ENCODE measurements around the gene FBXL4.

DNA sequence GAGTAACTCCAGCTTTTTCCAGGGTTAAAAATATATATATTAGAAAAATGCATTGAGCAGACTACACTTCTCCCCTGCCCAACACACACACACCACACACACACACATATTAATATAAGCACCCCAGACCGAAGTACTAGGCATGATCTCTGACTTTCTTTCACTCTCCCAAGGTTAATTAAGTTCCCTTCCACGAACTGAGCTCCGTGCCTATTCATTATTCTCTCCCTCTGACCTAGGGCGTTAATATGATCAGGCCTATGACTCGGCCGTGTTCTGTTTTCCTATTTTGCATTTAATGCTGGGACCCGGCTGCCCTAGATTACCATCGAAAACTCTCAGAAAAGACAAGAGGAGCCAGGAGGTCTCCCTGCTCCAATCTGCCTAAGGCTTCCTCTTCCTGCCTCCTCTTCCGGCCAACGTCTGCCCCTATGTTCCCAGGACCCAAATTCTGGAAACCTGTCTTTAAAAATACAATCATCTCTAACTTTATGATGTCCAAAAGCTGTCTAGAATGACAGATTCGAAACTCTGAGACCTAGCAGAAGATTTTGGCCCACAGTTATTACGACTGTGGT is 119.4 kb downstream of the FBXL4 start:
- no peak for TF ChIP-seq POLR2A (IDR thresholded peaks at IDR 0.05; ENCODE audit: low read depth, low read length)
- TF ChIP-seq POLR2AphosphoS5 (IDR thresholded peaks at IDR 0.05; ENCODE audit: low read depth, low read length): no peak

Measured in GM12892 (cell line).